22Rv1 (cell line): ENCODE measurements around the gene CTDSPL.

ENCODE experiments used
- CTCF ChIP-seq: fragments of 450-650 bp; IDR thresholded peaks from 2 replicates; pipeline ENCODE4 v1.5.1; 2017; ENCODE audit warnings: mild to moderate bottlenecking
- ZFX ChIP-seq: fragments of 450-650 bp; IDR thresholded peaks from 2 replicates; pipeline ENCODE4 v1.6.1; 2017; ENCODE audit warnings: antibody characterized with exemption, borderline replicate concordance

GRCh38 chr3:38000965-38001455 is 139.3 kb downstream of the CTDSPL start:
- TF ChIP-seq CTCF (no peak), ZFX (no peak)
